ENCODE data around the gene DGKB.

Gene DGKB

GRCh38 chr7:14332155-14332554, 570.4 kb downstream of the DGKB start:
- H3K4me3 ChIP-seq (replicated peaks; ENCODE audit: low read depth, low read length), result no peak overlapping the region
- no peak for DNase-seq (ENCODE audit: extremely low read depth, low read depth)
- TF ChIP-seq CTCF (IDR thresholded peaks at IDR 0.05; ENCODE audit: low read depth, low read length, missing control alignments), result no peak

- no peak overlapping the region for H3K4me3 ChIP-seq (replicated peaks; ENCODE audit: low read depth, low read length)
- DNase-seq (ENCODE audit: extremely low read depth, low read depth), result no peak
- TF ChIP-seq CTCF (IDR thresholded peaks at IDR 0.05; ENCODE audit: low read depth, low read length, missing control alignments), result no peak
Observed at GRCh38 chr7:14324767-14325166, 577.8 kb downstream of the DGKB start.

GRCh38 chr7:14322724-14323123, 579.8 kb downstream of the DGKB start:
- no peak overlapping the region for H3K4me3 ChIP-seq (replicated peaks; ENCODE audit: low read depth, low read length)
- DNase-seq (ENCODE audit: extremely low read depth, low read depth), result no peak
- TF ChIP-seq CTCF (IDR thresholded peaks at IDR 0.05; ENCODE audit: low read depth, low read length, missing control alignments), result no peak

- TF ChIP-seq CTCF (IDR thresholded peaks at IDR 0.05; ENCODE audit: low read depth, low read length, missing control alignments), result no peak
- no peak for DNase-seq (ENCODE audit: extremely low read depth, low read depth)
- H3K4me3 ChIP-seq (replicated peaks; ENCODE audit: low read depth, low read length), result no peak overlapping the region
Observed at GRCh38 chr7:14321947-14322346, 580.6 kb downstream of the DGKB start.

- no peak overlapping the region for H3K4me3 ChIP-seq (replicated peaks; ENCODE audit: low read depth, low read length)
- no peak for DNase-seq (ENCODE audit: extremely low read depth, low read depth)
- TF ChIP-seq CTCF (IDR thresholded peaks at IDR 0.05; ENCODE audit: low read depth, low read length, missing control alignments), result no peak
Observed at GRCh38 chr7:14309432-14309831, 593.1 kb downstream of the DGKB start.

- TF ChIP-seq CTCF (IDR thresholded peaks at IDR 0.05; ENCODE audit: low read depth, low read length, missing control alignments), result no peak
- no peak overlapping the region for H3K4me3 ChIP-seq (replicated peaks; ENCODE audit: low read depth, low read length)
- no peak for DNase-seq (ENCODE audit: extremely low read depth, low read depth)
Observed at GRCh38 chr7:14305233-14305866, 597.2 kb downstream of the DGKB start.

- DNase-seq (ENCODE audit: extremely low read depth, low read depth), result no peak
- TF ChIP-seq CTCF (IDR thresholded peaks at IDR 0.05; ENCODE audit: low read depth, low read length, missing control alignments), result no peak
- H3K4me3 ChIP-seq (replicated peaks; ENCODE audit: low read depth, low read length), result no peak overlapping the region
Observed at GRCh38 chr7:14303536-14303935, 599.0 kb downstream of the DGKB start.
